ENCODE measurements around the gene SLC9A9. TPM values are rescaled to one million over a fixed set of nuclear protein-coding genes. Genes with fewer than 3 reads are reported as not detected.

The SLC9A9 gene
- total and polyA plus RNA-seq, 4 donors, result 3.3 to 15.0 (median 6.1) TPM

DNA sequence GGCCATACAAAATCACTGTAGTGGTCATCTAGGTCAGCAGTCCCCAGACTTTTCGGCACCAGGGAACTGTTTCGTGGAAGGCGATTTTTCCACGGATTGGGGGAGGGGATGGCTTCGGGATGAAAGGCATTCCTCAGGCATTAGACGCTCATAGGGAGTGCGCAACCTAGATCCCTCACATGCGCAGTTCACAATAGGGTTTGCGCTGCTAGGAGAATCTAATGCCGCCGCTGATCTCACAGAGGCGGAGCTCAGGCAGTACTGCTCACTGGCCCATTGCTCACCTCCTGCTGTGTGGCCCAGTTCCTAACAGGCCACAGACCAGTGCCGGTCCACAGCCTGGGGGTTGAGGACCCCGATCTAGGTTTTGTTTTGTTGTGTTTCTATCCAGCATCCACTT is 200.1 kb downstream of the SLC9A9 start:
- 95% methylated on average over 14 of the region's 14 CpGs for WGBS
- TF ChIP-seq TAF1 (conservative IDR thresholded peaks at IDR 0.05), result no peak
- TF ChIP-seq GABPA (IDR thresholded peaks at IDR 0.05 in 1 of 2, conservative IDR thresholded peaks at IDR 0.05 in 1 of 2), result no peak
- no peak for TF ChIP-seq JUND (IDR thresholded peaks at IDR 0.05)
- no peak for TF ChIP-seq MAX (IDR thresholded peaks at IDR 0.05)
- TF ChIP-seq NR2F2 (IDR thresholded peaks at IDR 0.05), result no peak
- no peak for TF ChIP-seq EGR1 (IDR thresholded peaks at IDR 0.05; ENCODE audit: low read depth in 2 of 2)
- TF ChIP-seq HNF4A (conservative IDR thresholded peaks at IDR 0.05), result no peak
- TF ChIP-seq RXRA (IDR thresholded peaks at IDR 0.05), result no peak
- no peak for TF ChIP-seq FOXA1 (IDR thresholded peaks at IDR 0.05)
- no peak for TF ChIP-seq CTCF (IDR thresholded peaks at IDR 0.05; ENCODE audit: low read depth, low read length, missing input control)
- TF ChIP-seq YY1 (IDR thresholded peaks at IDR 0.05), result no peak
- TF ChIP-seq, protein P1, sequence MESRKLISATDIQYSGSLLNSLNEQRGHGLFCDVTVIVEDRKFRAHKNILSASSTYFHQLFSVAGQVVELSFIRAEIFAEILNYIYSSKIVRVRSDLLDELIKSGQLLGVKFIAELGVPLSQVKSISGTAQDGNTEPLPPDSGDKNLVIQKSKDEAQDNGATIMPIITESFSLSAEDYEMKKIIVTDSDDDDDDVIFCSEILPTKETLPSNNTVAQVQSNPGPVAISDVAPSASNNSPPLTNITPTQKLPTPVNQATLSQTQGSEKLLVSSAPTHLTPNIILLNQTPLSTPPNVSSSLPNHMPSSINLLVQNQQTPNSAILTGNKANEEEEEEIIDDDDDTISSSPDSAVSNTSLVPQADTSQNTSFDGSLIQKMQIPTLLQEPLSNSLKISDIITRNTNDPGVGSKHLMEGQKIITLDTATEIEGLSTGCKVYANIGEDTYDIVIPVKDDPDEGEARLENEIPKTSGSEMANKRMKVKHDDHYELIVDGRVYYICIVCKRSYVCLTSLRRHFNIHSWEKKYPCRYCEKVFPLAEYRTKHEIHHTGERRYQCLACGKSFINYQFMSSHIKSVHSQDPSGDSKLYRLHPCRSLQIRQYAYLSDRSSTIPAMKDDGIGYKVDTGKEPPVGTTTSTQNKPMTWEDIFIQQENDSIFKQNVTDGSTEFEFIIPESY (IDR thresholded peaks at IDR 0.05), result no peak
- TF ChIP-seq, protein P2, sequence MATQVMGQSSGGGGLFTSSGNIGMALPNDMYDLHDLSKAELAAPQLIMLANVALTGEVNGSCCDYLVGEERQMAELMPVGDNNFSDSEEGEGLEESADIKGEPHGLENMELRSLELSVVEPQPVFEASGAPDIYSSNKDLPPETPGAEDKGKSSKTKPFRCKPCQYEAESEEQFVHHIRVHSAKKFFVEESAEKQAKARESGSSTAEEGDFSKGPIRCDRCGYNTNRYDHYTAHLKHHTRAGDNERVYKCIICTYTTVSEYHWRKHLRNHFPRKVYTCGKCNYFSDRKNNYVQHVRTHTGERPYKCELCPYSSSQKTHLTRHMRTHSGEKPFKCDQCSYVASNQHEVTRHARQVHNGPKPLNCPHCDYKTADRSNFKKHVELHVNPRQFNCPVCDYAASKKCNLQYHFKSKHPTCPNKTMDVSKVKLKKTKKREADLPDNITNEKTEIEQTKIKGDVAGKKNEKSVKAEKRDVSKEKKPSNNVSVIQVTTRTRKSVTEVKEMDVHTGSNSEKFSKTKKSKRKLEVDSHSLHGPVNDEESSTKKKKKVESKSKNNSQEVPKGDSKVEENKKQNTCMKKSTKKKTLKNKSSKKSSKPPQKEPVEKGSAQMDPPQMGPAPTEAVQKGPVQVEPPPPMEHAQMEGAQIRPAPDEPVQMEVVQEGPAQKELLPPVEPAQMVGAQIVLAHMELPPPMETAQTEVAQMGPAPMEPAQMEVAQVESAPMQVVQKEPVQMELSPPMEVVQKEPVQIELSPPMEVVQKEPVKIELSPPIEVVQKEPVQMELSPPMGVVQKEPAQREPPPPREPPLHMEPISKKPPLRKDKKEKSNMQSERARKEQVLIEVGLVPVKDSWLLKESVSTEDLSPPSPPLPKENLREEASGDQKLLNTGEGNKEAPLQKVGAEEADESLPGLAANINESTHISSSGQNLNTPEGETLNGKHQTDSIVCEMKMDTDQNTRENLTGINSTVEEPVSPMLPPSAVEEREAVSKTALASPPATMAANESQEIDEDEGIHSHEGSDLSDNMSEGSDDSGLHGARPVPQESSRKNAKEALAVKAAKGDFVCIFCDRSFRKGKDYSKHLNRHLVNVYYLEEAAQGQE (IDR thresholded peaks at IDR 0.05), result no peak
- no peak for TF ChIP-seq ATF3 (IDR thresholded peaks at IDR 0.05)
- TF ChIP-seq HNF4G (IDR thresholded peaks at IDR 0.05), result no peak
- TF ChIP-seq RAD21 (IDR thresholded peaks at IDR 0.05), result no peak
- TF ChIP-seq FOXA2 (IDR thresholded peaks at IDR 0.05), result no peak
- TF ChIP-seq SP1 (IDR thresholded peaks at IDR 0.05), result no peak
- Histone ChIP-seq H3K9ac (ENCODE audit: low read depth in 1 of 2, low read length in 2 of 2) (no peak overlapping the region), H3K27ac (ENCODE audit: low read depth in 1 of 2, low read length in 2 of 2) (no peak overlapping the region), H3K9me3 (ENCODE audit: control insufficient read depth in 4 of 4, low read length in 3 of 4) (no peaks in the 10 kb centered on the region), H3K36me3 (ENCODE audit: control insufficient read depth in 4 of 4, insufficient read depth in 3 of 4, low read depth in 1 of 4, low read length in 3 of 4) (no peaks in the 10 kb centered on the region), H3K4me1 (ENCODE audit: control insufficient read depth in 4 of 4, insufficient read depth in 4 of 4, low read length in 3 of 4) (peaks cover 4 to 15% (median 13%) of the 10 kb centered on the region in 4 donors), H3K27me3 (ENCODE audit: control insufficient read depth in 4 of 4, insufficient read depth in 4 of 4, low read length in 3 of 4) (no peaks in the 10 kb centered on the region), H3K4me3 (ENCODE audit: low read depth in 1 of 3, low read length in 3 of 3) (no peak overlapping the region)
- DNase-seq (ENCODE audit: low spot score), result no peak
